ENCODE results near the gene FHIP2A.
"Not testable (repeated sequence)": the region's sequence is repeated elsewhere in the genome, so short reads cannot be mapped to it uniquely, and the experiment has no call there.

Gene FHIP2A

GRCh38 chr10:114821293-114821914 lies at the start of gene FHIP2A:
Gene FHIP2A, plus strand, starts transcription at chr10:114821780. Its CDS starts 299 bp downstream, at chr10:114822079.
- peak; percentile 69 for DNase-seq

- no peak for DNase-seq
Measured at GRCh38 chr10:114772496-114773196, 48.9 kb upstream of the FHIP2A start.

GRCh38 chr10:114773197-114773532 lies 48.4 kb upstream of the FHIP2A start:
- no peak for DNase-seq

GRCh38 chr10:114775082-114775481 lies 46.5 kb upstream of the FHIP2A start:
- DNase-seq: not testable (repeated sequence)

GRCh38 chr10:114777415-114777814 lies 44.2 kb upstream of the FHIP2A start:
- no peak for DNase-seq

- DNase-seq: no peak
Measured at GRCh38 chr10:114779803-114780576, 41.6 kb upstream of the FHIP2A start.

- no peak for DNase-seq
Measured at GRCh38 chr10:114780577-114781184, 40.9 kb upstream of the FHIP2A start.

- no peak for DNase-seq
Measured at GRCh38 chr10:114782666-114783065, 38.9 kb upstream of the FHIP2A start.

- DNase-seq: no peak
Measured at GRCh38 chr10:114783686-114784085, 37.9 kb upstream of the FHIP2A start.

GRCh38 chr10:114786492-114786891 lies 35.1 kb upstream of the FHIP2A start:
- peak; percentile 17 for DNase-seq

GRCh38 chr10:114787131-114787530 lies 34.4 kb upstream of the FHIP2A start:
- DNase-seq: not testable (repeated sequence)

- DNase-seq: peak; percentile 45
Measured at GRCh38 chr10:114791768-114792167, 29.8 kb upstream of the FHIP2A start.

GRCh38 chr10:114795039-114795438 lies 26.5 kb upstream of the FHIP2A start:
- DNase-seq: no peak

- DNase-seq: no peak
Measured at GRCh38 chr10:114800361-114800760, 21.2 kb upstream of the FHIP2A start.

- no peak for DNase-seq
Measured at GRCh38 chr10:114801411-114801813, 20.2 kb upstream of the FHIP2A start.

- DNase-seq: no peak
Measured at GRCh38 chr10:114802177-114802576, 19.4 kb upstream of the FHIP2A start.

- no peak for DNase-seq
Measured at GRCh38 chr10:114806562-114807391, 14.8 kb upstream of the FHIP2A start.

- no peak for DNase-seq
Measured at GRCh38 chr10:114808982-114809381, 12.6 kb upstream of the FHIP2A start.

GRCh38 chr10:114810926-114811325 lies 10.7 kb upstream of the FHIP2A start:
- DNase-seq: no peak

- peak; percentile 1 for DNase-seq
Measured at GRCh38 chr10:114811862-114812261, 9.7 kb upstream of the FHIP2A start.

GRCh38 chr10:114815791-114816190 lies 5.8 kb upstream of the FHIP2A start:
- DNase-seq: no peak

GRCh38 chr10:114816308-114816707 lies 5.3 kb upstream of the FHIP2A start:
- DNase-seq: no peak

GRCh38 chr10:114819322-114819721 lies 2.3 kb upstream of the FHIP2A start:
- DNase-seq: no peak

Measured in NCI-H82 (cell line).